Measurements from ENCODE around the gene ERC1.

The ERC1 gene

GRCh38 chr12:1034243-1034642, 43.2 kb downstream of the ERC1 start:
- ChIA-PET POLR2A (no interaction called here), CTCF (no interaction called here)
- TF ChIP-seq CTCF (IDR thresholded peaks at IDR 0.05; ENCODE audit: control extremely low read depth, extremely low read depth, low read depth, missing control alignments): no peak
- DNase-seq (ENCODE audit: extremely low spot score): no peak

- ChIA-PET CTCF (interaction anchor here (1.0 kb wide), 1 partner anchor 14 kb away, joined by 3 read pairs; no protein-coding TSS in a partner anchor), POLR2A (no interaction called here)
- no peak for DNase-seq (ENCODE audit: extremely low spot score)
- no peak for TF ChIP-seq CTCF (IDR thresholded peaks at IDR 0.05; ENCODE audit: control extremely low read depth, extremely low read depth, low read depth, missing control alignments)
These were observed 43.9 kb downstream of the ERC1 start for GRCh38 chr12:1034751-1035457.

- CTCF ChIA-PET: no interaction called here
These were observed 50.5 kb downstream of the ERC1 start for GRCh38 chr12:1041478-1041877.

DNA sequence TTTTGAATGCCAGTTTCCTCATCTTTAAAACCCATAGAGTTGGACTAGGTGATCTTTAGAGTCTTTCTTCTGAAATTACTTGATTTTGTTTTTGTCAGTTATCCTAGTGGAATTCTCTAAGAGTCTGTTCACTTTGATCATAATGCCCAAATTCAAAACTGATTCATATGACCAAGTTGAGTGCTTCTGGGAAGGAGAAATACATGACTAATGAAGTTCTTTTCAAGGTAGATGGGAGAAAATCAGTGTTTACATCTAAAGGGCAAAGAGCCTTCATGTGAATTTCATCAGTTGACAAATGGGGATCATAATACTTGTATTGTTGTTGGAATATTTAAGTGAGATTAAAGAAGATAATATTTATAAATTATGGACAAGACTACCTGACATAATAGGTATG, 53.2 kb downstream of the ERC1 start:
- TF ChIP-seq CTCF (IDR thresholded peaks at IDR 0.05; ENCODE audit: control extremely low read depth, extremely low read depth, low read depth, missing control alignments): no peak
- POLR2A ChIA-PET: no interaction called here
- CTCF ChIA-PET: no interaction called here
- no peak for DNase-seq (ENCODE audit: extremely low spot score)

More at GRCh38 chr12:1041478-1041877, 50.5 kb downstream of the ERC1 start:
- POLR2A ChIA-PET: no interaction called here
- no peak for TF ChIP-seq CTCF (IDR thresholded peaks at IDR 0.05; ENCODE audit: control extremely low read depth, extremely low read depth, low read depth, missing control alignments)
- DNase-seq (ENCODE audit: extremely low spot score): no peak

- no peak for TF ChIP-seq CTCF (IDR thresholded peaks at IDR 0.05; ENCODE audit: control extremely low read depth, extremely low read depth, low read depth, missing control alignments)
- no peak for DNase-seq (ENCODE audit: extremely low spot score)
- CTCF ChIA-PET: no interaction called here
- POLR2A ChIA-PET: no interaction called here
These were observed 53.7 kb downstream of the ERC1 start for GRCh38 chr12:1044696-1045095.

GRCh38 chr12:1046727-1047126, 55.7 kb downstream of the ERC1 start:
- CTCF ChIA-PET: no interaction called here
- DNase-seq (ENCODE audit: extremely low spot score): no peak
- POLR2A ChIA-PET: no interaction called here
- TF ChIP-seq CTCF (IDR thresholded peaks at IDR 0.05; ENCODE audit: control extremely low read depth, extremely low read depth, low read depth, missing control alignments): no peak
